Cerebellar cortex (tissue), 1 donor: Measurements from ENCODE around the gene CCDC127.

ENCODE experiments used
- DNase-seq: peaks from one replicate; pipeline ENCODE4 v3.0.0-alpha.2; 2015; ENCODE audit warnings: low spot score

Gene CCDC127

DNA sequence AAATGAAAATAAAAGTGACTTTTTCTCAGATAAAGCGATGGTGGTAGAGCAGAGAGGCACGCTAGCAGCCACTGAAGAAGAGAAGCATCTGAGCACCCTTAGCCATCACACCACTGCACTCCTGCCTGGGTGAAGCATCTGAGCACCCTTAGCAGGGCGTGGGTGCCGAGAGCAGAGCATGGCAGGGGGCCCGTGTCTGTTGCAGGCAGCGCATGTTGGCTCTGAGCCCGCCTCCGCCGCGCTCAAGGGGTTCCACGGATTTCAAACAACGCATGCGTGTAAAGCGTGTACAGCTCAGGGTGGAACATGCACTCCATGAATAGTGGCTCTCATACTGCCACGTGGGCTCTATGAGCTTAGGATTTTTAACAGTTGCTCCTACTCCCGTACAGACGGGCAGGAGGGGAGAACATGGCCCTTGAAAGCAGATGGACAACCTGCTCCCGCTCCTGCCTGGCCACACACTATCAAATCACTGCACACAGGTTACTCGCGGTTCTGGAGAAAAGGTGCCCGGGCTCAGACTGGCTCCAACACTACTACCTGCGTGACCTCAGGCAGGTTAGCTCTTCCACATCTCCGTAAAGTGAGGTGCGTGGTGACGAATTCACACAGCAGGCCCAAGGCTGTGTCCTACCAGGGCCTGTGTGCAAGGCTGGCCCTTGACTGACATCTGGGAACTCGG, 14.6 kb downstream of the CCDC127 start:
- DNase-seq, result no peak

DNA sequence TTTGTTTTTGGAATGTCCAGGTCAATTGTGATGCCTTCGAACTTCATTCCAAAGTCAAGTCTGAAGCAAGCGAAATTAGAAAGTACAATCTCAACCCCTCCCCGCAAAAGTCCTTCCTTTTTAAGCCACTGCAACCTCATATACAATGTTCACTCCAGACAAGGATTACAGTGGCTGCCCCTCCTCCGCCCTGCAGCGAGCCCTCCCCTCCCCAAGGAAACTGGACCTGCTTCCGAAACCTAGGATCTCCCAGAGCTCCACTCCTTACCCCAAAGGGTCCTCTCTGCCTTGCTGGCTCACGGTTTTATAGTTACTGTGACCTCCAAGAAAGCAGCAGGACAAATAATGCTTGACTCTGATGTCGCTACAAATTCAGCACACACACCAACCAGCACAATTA, 16.3 kb downstream of the CCDC127 start:
- no peak for DNase-seq

DNA sequence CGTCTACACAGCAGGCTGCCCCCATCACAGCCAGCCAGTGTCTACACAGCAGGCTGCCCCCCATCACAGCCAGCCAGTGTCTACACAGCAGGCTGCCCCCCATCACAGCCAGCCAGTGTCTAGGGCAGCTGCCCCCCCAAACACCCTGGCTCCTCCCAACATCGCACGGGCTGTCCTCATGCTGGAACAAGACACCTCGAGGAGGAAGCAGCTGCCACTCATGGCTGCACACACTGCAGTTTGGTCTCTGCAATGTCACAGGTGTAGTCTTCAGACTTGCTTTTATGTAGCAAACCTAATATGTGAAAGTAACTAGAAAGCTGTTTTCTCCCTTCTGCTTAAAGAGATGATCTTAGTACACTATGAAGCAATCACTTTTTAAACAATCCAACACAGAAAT, 17.0 kb downstream of the CCDC127 start:
- no peak for DNase-seq

DNA sequence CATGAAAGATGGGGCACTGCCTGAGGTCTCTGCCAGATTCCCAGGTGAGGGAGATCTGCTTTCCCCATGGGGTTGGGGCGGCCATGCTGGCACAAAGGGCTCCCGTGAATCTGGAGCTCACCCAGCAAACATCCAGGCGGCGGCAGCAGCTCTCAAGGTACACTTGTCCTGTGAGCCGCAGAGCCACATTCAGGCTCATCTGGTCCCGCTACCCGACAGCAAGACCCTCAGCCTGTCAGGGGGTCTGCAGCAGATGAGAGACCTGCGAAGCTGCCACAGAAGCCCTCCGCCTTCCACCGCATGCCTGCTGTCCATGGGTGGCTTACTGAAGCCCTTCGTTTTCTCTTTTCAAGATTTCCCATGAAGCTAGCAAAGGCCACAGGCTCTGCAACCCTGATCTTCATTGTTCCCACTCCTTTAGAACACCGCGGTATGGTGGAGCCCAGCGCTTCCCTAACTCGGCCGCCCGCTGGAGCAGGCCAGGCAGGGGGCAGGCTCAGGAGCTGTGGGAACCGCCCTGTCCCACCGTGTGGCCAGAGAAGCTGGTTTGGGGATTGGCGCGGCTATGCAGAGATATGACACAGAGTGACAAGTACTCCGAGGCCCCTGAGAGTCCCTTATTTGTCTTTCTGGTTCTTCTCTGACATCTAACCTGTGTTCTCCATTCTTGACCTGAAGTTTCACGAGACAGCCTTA, 17.9 kb downstream of the CCDC127 start:
- DNase-seq, result no peak

DNA sequence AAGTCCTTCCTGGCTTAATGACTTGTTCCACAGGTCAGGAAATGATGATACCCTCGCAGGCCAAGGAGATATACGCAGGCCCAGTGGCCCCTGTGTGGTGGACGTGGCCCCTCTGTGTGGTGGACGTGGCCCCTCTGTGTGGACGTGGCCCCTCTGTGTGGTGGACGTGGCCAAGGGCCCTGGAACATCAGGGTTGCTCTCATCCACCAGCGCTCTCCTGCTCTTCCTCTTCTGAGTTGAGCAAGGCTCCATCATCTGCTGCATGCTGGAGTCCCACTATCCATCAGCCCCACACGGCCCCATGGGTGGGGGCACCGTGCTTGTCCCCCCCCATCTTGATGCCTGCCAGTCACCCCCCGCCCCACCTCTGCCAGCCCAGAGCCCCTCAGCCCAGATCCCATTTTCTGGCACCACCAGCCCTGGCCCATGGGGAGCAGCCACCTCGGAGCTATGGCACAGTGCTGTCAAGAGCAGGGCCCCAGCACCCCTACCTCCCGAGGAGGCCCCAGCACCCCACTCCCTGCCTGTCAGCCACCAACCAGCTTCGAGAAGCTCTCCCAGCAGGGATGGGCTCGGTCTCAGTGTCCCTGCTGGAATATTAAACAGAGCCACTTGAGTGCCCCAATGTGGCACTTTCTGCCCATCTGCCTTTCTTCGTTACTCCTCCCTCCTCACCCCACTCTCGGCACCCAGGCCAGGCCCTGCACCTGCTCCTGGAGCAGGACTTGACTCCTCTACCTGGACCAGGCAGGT, 18.6 kb downstream of the CCDC127 start:
- no peak for DNase-seq

DNA sequence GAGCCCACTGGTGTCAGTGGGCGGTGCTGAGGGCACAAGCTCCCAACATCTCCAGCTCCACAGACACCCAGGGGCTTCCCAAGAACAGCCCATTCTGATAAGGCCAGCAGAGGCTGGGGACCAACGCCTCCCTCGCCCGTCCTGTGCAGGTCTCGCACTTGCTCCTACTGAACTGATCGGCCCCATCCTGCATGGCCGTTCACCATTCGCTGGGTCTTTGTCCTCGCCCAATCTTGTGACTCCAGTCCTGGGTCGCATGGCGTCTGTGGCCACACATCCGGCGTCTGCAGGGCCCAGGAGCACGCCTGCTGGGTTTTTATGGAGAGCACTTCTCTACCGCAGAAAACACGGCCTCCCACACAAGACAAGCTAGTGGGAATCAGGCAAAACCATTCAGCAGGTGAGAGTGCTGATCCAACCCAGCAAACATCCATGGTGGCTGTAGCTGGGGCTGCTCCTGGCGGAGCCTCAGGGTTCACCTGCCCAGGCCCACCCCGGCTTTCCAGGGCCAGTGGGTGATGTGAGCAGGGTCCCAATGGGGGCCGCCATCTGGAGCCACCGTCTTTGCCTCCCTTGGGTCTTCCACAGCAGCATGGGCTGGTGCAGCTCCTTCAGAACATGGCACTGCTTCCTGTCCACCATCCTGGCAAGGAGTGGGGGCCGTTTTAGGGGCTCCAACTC, 19.3 kb downstream of the CCDC127 start:
- no peak for DNase-seq

DNA sequence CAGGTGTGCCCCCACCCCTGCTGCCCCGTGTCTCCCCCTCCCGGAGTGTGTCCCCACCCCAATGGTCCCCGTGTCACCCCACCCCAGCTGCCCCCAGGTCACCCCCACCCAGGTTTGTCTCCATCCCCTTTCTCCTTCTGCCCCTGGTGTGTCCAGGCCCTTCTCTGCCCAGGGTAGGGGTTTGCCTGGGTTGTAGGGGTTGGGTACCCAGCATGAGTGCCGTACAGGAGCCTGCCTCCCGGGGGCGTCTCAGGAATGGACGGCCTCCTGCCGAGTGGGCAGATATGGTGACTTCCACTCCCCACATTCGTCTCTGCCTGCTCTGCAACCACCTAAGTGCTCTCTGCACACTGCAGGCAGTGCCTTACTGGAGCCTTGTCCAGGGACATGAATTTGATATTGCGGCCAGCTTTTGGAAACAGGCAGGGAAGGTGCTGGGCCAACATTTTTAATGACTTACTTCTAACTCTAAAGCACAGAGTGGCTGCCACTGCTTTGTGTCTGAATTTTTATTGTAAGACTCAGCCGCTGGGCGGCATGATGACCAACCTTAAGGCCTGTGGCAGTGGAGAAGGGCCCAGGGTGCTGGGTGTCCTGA, 20.0 kb downstream of the CCDC127 start:
- DNase-seq, result no peak

DNA sequence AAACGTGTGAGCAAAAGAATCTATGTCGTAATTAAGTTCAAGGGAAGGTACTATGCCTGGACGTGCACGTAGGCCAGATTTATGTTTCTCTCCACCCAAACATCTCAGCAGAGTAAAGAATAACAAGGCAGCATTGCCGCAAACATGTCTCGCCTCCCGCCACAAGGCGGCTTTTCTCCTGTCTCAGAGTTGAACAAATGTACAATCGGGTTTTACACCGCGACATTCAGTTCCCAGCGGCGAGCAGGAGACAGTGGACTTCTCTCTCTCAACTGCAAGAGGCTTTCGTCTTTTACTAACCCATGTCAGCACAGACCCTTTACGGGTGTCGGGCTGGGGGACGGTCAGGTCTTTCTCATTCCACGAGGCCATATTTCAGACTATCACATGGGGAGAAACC, 20.9 kb downstream of the CCDC127 start:
- peak; percentile 28 for DNase-seq

DNA sequence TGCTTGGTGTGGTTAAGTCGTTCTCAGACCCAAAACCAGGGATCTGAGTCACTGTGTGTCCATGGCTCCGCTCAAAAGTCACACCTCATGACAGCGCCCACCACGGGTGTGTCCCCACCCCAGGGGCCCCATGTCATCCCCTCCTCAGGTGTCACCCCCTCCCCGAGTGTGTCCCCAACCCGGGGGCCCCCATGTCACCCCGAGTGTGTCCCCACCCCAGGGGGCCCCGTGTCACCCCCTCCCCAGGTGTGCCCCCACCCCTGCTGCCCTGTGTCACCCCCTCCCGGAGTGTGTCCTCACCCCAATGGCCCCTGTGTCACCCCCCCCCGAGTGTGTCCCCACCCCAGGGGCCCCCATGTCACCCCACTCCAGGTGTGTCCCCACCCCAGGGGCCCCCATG, 21.6 kb downstream of the CCDC127 start:
- DNase-seq, result no peak

DNA sequence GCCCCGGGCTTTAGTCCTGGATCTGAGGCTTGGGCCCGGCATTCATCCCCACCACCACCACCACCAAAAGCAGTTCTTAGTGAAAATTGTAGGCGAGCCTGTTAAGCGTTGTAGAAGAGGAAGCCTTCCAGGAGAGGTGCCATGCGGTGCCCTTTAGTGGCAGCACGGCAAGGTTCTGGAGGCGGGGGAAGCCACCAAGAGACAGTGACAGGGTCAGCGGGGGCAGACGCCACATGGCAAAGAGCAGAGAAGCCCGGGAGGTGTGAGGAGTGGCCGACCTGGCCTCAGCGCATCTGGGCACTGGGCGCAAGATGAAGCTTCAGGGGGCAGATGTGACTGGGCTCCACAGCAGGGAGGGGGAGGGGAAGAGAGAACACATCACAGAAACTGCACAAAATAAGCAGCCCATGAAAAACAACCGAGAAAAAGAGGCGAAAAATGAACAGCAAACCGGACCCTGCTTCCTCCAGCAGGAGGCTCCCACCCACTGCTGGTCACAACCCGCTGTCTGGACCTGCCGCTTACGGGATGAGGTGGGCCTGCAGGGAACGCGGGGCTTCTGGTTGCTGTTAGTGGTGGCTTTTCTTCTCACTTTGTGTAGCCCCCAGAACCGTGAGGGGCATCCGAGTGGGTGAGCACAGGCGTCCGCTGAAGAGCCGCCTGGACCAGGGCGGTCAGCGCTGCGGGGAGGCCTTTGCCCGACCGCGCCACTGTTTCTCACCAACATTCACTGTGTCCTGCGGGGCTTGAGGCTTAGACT, 22.4 kb downstream of the CCDC127 start:
- no peak for DNase-seq

DNA sequence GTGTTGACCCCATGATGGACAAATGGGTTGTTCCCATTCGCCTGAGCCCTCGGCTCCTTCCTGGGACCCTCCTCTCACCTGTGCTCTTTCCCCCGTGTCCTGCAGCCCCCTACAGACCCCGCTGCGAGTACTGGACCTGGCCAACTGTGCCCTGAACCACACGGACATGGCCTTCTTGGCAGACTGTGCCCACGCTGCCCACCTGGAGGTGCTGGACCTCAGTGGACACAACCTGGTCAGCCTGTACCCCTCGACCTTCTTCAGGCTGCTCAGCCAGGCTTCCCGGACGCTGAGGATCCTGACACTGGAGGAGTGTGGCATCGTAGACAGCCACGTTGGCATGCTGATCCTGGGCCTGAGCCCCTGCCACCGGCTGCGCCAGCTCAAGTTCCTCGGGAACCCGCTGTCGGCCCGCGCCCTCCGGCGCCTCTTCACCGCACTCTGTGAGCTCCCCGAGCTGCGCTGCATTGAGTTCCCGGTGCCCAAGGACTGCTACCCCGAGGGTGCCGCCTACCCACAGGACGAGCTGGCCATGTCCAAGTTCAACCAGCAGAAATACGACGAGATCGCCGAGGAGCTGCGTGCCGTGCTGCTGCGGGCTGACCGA, 23.2 kb downstream of the CCDC127 start:
- no peak for DNase-seq

DNA sequence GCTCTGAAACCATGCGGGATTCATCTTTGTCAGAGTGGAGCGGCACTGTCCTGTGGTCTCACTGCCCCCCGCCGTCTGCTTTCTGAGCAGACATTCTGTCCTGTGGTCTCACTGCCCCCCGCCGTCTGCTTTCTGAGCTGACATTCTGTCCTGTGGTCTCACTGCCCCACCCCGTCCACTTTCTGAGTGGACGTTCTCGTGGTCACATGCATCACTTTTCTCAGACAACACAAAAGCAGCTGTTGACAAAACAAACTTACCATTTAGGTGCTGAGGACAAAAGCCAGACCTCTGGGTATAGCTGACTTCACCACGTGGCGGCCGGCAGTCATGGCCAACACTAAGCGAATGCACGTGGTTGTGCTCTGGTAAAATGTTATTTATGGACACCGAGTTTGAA, 23.9 kb downstream of the CCDC127 start:
- no peak for DNase-seq

DNA sequence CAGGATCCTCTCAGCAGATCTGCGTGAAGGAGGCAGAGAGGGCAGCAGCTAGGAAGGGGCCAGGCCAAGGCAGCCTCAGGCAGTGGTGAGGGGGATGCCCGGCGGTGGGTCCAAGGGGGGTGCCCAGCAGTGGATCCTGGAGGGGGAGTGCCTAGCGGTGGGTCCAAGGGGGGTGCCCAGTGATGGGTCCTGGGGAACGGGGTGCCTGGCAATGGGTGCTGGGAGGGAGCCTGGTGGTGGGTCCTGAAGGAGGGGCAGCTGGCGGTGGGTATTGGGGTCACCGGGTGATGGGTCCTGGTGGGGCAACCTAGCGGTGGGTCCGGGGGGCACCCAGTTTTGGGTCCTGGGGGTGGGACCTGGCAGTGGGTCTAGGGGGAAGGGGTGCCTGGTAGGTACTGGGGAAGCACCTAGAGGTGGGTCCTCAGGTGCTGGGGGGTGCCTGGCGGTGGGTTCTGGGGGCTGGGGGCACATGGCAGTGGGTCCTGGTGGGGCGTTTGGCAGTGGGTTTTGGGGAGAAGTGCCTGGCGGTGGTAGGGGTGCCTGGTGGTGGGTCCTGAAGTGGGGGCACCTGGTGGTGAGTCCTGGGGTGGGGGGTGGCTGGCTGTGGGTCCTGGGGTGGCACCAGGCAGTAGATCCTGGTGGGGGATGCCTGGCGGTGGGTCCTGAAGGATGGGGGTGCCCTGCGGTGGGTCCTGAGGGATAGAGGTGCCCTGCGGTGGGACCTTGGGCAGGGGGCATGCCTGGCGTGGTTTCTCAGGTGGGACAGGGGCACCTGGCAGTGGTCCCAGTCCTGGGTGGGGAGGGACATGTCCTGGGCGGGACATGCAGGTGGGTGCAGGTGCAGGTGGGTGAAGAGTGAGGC, 24.8 kb downstream of the CCDC127 start:
- no peak for DNase-seq

DNA sequence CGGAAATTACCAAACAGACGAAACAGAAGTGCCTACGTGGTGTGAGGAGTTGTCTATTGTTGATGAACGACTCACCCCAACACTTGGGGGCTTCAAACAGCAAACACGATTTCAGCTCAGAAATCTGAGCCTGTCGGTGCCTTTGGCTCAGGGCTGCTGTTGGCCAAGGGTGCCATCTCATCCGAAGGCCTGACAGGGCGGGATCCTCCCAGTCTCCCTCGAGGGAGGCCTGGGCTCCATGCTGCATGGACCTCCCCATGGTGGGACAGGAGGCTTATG, 25.3 kb downstream of the CCDC127 start:
- DNase-seq, result no peak

DNA sequence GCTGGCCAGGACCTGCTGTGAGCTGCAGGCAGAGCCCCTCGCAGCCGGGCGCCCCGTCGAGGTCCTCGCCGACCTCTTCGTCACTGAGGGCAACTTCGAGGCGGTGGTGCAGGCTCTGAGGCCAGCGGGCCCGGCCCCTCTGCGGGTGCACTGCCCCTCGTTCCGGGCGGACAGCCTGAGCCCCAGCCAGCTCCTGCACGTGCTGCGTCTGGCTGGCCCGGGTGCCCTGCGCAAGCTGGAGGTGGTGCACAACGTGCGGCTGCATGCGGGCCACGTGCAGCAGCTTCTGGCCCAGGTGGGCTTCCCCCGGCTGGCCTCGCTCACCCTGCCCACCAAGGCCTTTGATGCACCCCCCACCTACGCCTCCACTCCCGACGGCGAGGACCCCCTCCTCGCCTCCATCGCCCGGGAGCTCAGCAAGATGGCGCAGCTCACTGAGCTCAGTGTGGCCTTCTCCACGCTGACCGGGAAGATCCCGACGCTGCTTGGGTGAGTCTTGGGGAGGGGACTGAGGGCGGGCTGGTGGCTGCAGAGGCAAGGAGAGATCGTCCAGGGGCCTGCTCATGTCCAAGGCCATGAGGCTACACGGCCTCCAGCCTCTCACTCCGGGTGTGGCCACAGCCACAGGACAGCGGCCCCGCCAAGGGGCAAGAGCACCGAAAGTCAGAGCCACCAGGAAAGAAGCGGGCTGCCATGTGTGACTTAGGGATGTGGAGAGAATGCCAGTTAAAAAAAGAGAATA, 25.8 kb downstream of the CCDC127 start:
- no peak for DNase-seq

DNA sequence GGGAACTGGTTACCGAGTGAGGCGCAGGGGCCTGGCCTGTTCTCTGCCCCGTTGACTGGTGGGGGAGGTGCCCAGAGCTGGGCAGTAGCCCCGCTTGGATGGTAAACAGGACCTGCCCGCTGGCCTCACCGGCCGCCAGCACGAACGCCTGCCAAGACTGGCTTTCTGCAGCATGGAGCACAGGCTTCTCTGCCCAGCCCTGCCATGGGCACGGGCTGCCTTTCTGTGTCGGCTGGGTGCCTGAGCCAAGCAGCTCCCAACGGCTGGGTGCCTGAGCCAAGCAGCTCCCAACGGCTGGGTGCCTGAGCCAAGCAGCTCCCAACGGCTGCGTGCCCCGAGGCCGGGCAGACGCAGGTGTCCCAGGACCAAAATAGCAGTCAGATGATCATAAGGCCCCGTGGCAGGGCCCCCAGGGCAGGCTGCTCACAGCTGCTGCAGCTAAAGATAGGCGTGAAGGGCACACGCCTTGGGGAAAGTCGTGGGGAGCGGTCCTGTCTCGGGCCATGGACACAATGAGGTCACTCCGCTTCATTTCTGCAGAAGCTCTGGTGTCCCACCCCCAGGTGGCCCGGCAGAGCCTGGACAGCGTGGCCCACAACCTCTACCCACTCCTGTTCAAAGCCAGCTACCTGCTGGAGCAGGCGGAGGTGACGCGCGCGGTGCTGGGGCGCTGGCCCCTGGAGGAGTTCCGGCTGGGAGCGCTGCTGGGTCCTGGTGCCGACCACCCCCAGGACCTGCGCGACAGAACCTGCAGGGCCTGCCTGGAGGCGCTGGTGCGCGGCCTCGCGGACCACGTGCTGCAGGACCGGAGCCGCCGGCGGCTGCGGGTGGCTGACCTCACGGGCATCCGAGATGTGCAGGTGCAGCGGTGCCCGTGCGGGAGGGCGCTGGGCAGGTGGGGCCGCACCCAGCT, 26.7 kb downstream of the CCDC127 start, which contains the start of gene LRRC14B:
Gene LRRC14B, plus strand, starts transcription at position 460 of the 913 bp plus-strand sequence. Its CDS starts 44 bp downstream, at position 504.
- DNase-seq, result peak; percentile 86

DNA sequence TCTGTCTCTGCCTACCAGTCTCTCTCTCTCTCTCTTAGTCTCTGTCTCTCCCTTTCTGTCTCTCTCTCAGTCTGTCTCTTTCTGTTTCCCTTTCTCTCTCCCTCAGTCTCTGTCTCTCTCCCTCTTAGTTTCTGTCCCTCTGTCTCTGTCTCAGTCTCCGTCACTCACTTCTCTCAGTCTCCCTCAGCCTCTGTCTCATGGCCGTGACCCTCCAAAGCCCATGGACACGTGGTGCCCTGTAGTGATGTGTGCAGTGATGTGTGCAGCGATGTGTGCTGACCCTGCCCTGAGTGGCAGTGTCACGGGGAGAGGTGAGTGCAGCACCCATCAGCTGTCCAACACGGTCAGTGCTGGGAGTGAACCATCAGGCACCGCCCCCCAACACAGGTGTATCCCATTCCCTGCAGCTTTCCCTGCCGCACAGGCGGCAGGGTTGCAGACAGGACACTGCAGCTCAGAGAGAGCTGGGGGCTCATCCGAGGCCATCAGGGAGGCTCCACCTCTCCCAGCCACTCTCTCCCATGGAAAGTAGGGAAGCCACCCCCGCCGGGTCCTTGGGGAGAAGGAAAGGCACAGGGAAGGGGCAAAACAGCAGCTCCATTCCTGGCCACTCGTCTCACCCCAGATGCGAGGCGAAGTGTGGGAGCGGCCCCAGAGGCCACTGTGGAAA, 27.5 kb downstream of the CCDC127 start:
- peak; percentile 11 for DNase-seq

DNA sequence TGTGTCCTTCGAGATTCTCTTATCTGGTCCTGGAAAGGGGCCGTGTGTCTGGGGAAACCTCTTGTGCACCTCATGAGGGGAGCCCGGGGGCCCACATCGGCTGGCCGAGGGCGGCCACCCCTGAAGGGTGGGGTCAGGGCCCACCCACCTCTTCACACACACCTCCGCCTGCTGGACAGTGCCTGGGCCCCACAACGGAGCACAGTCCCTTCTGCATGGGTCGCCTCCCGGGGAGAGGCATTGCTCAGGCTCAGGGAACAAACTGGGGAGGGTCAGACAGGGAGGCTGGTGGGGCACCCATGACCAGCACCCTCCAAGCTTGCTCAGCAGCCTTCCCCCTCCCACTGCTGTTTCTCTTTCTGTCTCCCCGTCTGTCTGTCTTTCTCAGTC, 28.0 kb downstream of the CCDC127 start:
- DNase-seq, result no peak
